Measurements from ENCODE around the gene PATJ.

- TF ChIP-seq CTCF (IDR thresholded peaks at IDR 0.05; ENCODE audit: borderline replicate concordance, extremely low read depth, low read length, poor library complexity, severe bottlenecking) (no peak), EZH2 (IDR thresholded peaks at IDR 0.05; ENCODE audit: borderline replicate concordance, low read depth, low read length, severe bottlenecking) (no peak)
These were observed 271.0 kb downstream of the PATJ start for GRCh38 chr1:62013264-62013663.

Measured in DND-41 (cell line).